ENCODE data around the gene FAM78A.

- TF ChIP-seq CTCF (IDR thresholded peaks at IDR 0.05) (no peak), POLR2A (IDR thresholded peaks at IDR 0.05) (no peak), EP300 (IDR thresholded peaks at IDR 0.05) (no peak), POLR2AphosphoS5 (IDR thresholded peaks at IDR 0.05) (no peak)
Measured at GRCh38 chr9:131279196-131279862, 3.0 kb upstream of the FAM78A start.
